Stimulated activated CD8-positive, alpha-beta memory T cell treated with anti-CD3 and anti-CD28 coated beads, Interleukin-4, amount 100 ng/mL, for 1 hour (primary cell): ENCODE data around the gene FZR1.
"Not testable (repeated sequence)": the region's sequence is repeated elsewhere in the genome, so short reads cannot be mapped to it uniquely, and the experiment has no call there.

Experiments used
- DNase-seq, 2 donors: peaks; one replicate each; pipeline ENCODE4 v3.0.0-alpha.2; 2020; ENCODE audit warnings: low read depth in 2 of 2, low spot score in 1 of 2

Gene FZR1

GRCh38 chr19:3544058-3544376, 37.9 kb downstream of the FZR1 start:
- no peak for DNase-seq

DNA sequence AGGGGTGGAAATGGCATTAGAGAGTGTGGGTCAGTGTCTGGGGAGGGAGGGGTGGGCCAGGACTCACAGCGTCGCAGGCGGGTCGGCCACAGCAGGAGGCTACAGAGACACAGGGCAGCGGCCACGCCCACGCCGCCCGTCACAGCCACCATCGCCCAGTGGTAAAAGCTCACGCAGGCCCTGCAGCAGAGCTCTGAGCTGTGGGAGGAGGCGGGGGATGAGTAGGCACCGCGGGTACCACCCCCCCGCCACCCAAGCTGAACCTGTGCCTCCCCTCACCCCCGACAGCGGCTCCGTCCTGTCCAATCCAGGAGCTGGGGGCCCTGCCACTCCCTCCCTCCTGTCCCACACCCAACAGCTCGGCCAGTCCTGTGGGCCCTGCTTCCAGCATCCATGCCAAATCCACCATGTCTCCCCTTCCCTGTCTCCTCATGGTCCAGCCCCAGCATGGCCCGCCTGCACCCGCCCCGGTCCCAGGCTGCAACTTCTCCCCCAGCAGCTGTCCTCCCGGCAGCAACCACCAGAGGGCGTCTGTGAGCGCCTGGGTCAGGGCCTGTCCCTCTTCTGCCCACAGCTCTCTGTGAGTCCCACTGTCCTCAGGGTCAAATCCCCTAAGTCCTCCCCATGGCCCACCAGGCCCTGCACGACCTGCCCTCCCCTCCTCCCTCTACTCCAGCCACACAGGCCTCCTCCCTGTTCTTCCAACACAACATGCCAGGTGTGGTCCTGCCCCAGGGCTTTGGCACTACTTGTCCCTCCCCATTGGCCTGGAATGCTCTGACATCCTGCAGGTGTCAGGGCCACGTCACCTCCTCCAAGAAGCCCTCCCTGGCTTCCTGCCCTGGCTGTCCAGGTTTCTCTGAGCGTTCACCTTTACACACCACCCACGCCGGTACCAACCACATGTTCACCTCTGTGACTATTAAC, 38.9 kb downstream of the FZR1 start:
- peak; percentile 62 to 66 for DNase-seq

- DNase-seq: no peak
These were observed 39.5 kb downstream of the FZR1 start for GRCh38 chr19:3545669-3546034.

- no peak for DNase-seq
These were observed 40.0 kb downstream of the FZR1 start for GRCh38 chr19:3546119-3546518.

GRCh38 chr19:3547301-3547731, 41.2 kb downstream of the FZR1 start:
- DNase-seq: no peak

DNA sequence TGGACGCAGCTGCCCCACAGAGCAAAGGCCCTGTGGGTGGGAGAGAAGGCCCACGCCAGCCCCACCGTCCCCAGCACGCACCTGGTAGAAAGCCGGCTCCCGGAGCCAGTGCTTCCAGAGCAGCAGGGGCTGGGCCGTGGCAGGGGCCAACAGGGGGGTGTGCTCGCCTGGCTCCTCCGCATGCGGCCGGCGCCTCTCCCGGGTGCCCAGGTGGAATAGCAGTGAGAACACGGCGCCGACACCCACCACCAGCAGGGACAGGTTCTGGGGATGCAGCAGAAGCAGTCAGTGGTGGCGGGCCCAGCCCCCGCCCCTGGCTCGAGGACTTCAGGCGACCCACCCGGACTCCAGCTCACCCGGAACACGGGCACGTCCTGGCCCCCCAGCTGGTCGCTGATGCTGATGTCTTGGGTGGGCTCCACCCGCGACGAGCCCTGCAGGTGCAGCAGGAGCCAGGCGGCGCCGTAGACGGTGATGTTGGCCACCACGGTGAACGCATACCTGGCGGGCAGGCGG, 41.7 kb downstream of the FZR1 start:
- no peak for DNase-seq

DNA sequence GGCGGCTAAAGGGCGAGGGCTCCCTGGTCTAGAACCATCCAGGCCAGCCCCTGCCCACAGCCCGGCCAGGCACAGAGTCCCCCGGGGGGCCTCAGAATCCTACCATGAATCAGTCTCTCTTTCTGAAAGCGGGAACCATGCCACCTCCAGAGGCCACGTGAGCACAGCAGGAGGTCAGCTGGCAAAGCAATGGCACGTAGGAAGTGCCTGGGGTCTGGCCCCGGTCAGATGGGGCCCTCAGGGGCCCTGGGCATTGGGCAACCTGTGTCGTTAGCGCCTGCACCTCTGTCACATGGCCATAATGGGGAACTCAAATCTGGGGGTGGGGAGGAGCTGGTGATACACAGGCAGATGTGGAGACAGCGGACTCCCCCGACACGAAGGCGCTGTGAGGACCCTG, 42.5 kb downstream of the FZR1 start:
- DNase-seq: no peak

DNA sequence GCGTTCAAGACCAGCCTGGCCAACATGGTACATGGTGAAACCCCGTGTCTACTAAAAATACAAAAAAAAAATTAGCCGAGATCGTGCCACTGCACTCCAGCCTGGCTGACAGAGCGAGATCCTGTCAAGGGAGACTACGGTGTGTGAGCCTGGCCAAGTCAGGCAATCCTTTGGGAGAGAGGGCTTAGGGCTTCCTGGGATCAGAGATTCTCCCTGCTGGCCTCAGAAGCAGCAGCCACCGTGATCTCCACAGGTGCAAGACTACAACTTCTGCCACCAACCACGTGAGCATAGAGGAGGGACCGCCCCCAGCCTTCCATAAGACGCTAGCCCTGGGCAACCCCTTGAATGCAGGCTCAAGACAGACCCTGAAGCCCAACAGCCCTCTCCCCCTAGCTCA, 43.7 kb downstream of the FZR1 start:
- no peak for DNase-seq

GRCh38 chr19:3550947-3551791, 45.1 kb downstream of the FZR1 start:
- DNase-seq: no peak

DNA sequence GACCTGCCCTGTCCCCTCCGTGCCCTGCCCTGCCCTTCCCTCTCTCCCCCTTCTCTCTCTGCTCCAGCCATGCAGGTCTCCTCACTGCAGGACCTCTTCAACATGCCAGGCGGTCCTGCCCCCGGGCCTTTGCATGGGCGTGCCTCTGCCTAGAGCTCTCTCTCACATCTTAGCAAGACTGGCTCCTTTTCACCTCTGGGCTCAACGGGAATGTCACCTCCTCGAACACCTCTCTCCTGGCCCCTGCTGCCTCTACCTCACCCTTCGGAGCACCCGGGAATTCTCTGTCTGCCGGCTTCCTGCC, 45.6 kb downstream of the FZR1 start:
- no peak for DNase-seq

GRCh38 chr19:3554254-3555083, 48.4 kb downstream of the FZR1 start:
- no peak for DNase-seq

- DNase-seq: no peak
These were observed 49.7 kb downstream of the FZR1 start for GRCh38 chr19:3555653-3556422.

DNA sequence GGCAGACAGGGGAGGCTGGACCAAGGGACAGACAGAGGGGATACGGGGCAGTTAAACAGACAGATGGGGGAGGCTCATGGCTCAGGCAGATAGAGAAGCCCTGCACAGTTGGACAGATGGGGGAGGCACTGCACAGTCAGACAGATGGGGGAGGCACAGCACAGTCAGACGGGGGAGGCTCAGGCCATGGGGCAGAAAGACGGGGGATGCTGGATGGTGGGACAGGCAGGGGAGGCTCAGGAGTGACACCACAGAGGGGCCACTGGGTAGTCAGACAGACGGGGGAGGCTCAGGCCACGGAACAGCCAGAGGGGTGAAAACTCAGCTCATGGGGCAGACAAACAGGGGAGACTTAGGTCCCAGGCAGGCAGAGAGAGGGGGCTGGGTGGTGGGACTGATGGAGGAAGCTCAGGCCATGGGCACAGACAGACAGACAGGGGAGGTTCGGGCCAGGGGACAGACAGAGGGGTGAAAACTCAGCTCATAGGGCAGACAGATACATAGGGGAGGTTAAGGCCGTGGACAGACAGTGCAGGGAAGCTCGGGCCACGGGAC, 50.4 kb downstream of the FZR1 start:
- no peak for DNase-seq

DNA sequence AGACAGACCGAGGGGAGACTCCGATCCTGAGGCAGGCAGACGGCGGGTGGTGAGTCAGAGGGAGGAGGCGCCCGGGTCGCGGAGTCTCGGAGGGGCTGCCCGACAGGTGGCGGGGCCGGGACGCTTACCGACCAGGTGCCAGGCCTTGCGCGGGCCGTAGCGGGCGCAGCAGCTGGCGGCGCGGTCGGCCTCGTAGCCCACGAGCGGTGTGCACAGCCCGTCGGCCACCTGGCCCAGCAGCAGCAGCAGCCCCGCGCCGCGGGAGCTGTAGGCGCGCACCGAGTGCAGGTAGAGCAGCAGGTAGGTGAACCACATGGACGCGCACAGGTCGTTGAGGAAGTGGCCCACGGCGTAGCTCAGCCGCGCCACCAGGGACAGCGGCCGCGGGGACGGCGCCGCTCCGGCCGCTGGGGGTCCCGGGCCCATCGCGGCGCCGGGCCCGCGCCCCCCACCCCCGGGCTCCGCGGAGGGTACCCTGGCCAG, 50.9 kb downstream of the FZR1 start:
- DNase-seq: peak in 1 of 2 donors; percentile 43

- peak; percentile 82 to 91 for DNase-seq
These were observed 51.5 kb downstream of the FZR1 start, which contains the start of gene MFSD12 for GRCh38 chr19:3557461-3558248. TSS of gene MFSD12 (minus strand) at chr19:3557586. CDS start at chr19:3557403, 183 bp downstream.

- no peak for DNase-seq
These were observed 57.8 kb downstream of the FZR1 start for GRCh38 chr19:3563709-3564524.

- DNase-seq: no peak
These were observed 59.0 kb downstream of the FZR1 start for GRCh38 chr19:3565139-3565538.

- not testable (repeated sequence) for DNase-seq
These were observed 63.9 kb downstream of the FZR1 start for GRCh38 chr19:3570042-3570441.
